ENCODE data around the gene ABHD2.

- TF ChIP-seq CTCF (conservative IDR thresholded peaks at IDR 0.05; ENCODE audit: low read depth, low read length) (no peak), EZH2 (IDR thresholded peaks at IDR 0.05; ENCODE audit: borderline replicate concordance, low read depth, low read length, poor library complexity, severe bottlenecking) (no peak)
Measured at GRCh38 chr15:89225588-89225987, 137.3 kb downstream of the ABHD2 start.
